GM21619 (cell line): ENCODE results near the gene CLSTN1.

Source experiments
- ATAC-seq: cut with Tn5 transposase; IDR thresholded peaks from one replicate; pipeline ENCODE4 v1.9.1; 2021; ENCODE audit not compliant: unreplicated experiment

Gene CLSTN1

DNA sequence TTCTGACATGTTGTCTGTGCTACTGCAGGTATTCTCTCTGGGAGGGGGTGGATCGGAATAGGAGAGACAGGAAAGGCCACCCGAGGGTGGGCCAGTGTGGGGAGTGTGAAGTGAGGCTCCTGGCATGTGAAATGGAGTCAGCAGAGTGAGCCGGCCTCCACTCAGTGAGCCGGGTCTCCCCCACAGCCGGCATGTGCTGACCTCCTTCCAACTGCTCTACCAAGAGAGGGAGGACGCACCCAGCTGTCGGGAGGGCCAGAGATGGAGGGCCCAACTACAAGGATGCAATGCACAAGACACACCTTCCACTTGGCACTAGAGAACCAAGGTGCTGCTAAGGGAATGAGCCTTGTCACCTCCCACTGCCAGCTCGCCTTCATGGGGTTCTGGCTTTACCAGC is 28.2 kb upstream of the CLSTN1 start:
- no peak for ATAC-seq

DNA sequence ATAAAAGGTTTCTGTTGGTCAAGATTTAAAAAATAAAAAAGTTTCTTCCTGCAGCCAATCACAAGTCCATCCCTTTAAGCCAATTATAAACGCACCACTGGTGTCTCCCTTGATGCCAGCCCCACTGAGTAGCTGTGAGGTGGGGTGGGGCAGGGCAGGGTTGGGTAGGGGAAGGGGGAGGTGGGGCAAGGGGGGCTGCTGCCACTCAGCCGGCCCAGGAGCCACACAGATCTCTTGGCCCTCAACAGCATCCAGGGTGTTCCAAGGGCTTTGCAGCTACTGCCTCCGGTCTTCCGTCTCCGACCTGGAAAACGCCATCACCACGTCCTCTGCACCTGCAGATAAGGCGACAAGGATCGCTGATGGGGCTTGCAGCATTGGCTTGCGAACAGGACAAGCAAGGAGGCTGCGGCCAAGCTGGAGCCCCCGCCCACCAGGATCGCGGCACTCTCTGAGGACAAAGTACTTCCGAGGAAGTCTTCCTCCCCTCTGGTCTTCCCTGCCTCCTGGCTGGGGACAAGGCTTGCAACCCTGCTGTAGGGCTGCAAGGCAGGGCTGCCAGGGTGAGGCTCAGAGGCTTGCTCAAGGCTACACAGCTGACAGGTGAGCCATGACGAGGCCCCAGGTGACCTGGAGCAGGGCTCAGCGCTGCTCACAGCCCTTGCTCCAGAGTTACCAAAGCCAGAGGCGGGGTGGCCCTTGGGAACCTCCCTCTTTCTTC is 26.8 kb upstream of the CLSTN1 start:
- no peak for ATAC-seq

DNA sequence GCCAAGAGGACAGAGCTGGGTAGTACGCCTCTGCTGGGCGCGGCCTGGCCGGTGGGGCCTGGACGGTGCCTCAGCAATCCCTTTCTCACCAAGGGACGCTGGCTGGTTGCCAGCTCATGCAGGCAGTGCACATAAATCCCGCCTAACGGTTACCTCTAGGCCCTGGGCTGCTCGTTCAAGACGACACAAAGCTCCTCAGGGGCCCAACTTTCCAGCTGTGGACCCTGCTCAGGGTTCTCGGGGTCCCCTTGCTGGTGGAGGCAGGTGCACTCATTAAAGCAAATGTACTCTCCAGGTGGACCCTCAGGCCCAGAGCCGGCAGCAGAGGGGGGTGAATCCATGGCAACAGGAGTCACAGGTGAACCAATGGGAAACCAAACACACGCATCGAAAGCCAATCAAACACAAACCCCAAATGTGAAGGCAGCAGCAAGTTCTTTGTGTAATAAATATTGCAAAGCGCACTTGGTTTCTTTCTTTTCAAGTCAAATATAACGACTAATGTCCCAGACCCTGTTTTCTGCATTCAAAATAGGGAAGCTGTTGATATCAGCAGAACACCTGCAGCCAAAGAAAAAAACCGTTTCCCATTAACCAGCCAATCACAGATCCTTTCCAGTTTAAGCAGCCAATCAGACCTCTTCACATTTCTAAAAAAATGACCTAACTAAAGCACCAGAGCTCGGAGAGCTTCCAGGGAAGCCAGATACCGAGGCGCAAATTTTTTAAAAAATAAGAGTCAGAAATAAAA is 26.1 kb upstream of the CLSTN1 start:
- no peak for ATAC-seq

DNA sequence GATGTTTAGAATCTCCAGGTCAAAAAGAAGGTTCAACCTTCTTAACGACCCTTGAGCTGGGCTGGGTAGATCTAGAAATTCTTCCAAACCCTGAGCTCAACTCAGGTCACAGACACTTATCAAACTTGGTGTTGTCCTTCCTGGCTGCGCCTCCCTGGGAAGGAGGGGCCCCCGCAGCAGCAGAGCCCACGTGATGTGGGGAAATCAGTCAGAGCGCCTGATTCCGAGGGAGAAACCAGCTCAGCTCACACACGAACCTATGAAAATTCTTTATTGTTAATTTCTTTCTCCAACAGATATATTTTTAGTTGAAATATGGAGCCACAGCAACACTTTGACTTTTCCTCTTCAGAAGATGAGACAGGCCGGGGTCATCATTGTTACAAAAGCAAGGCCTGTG is 24.3 kb upstream of the CLSTN1 start:
- no peak for ATAC-seq

DNA sequence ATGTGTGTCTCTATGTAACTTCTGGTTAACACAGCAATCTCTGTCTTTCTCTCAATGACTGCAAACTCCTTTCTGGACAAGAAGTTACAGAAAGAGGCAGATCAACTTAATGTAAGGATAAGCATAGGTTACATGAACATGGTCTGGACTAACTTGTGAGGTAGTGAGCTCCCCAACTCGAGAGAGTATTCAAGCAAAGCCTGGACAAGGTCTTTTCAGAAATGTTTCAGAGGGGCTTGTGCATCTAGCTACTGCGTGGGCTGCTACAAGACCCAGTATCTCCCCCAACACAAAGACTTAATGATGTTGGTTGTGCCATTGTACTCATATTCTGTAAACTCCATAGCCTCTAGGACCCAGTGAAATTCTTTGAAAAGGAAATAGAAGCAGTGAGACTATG is 23.5 kb upstream of the CLSTN1 start:
- ATAC-seq: no peak

DNA sequence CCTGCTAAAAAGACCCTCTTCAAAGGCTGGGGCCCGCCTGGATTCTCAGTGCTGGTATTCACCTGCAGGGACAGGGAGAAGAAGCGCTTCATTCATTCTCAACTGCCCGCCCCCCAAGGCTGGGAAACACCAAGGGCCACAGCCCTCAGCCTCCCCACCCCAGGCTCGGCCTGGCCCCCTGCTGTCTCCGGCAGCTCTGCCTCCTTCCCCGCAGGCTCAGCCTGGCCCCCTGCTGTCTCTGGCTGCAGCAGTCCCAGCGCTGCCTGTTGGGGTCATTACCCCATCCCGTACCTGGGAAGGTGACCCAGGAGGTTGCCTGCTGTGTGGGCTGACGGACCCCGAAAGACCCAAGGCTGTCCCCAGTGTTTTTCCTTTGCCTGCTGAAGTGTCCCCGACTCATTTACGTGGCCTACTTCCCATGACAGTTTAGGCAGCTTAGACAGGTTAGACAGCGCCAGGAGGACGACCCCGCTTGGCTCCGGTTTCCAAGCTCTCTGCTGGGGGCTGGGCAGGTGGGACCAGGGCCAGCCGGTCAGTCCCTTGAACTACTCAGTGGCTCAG is 22.9 kb upstream of the CLSTN1 start:
- no peak for ATAC-seq

DNA sequence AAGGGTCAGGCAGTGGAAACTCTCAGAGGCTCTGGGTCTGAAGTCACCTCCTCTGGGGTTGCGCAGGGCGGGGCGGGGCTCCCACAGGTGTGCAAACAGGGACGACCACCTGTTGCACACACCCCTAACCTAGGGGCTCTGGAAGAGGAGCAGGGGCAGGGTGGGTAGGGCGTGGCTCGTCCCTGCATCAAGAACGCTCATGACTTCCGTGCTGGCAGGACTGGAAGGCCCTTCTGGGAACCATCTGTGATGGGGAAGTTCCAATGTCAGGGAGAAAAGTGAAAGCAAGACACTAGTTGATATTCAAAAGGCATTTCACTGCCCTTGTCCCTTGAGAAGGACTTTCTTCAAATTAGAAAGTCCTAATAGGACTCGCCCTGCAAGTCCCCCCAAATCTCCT is 22.1 kb upstream of the CLSTN1 start:
- no peak for ATAC-seq

DNA sequence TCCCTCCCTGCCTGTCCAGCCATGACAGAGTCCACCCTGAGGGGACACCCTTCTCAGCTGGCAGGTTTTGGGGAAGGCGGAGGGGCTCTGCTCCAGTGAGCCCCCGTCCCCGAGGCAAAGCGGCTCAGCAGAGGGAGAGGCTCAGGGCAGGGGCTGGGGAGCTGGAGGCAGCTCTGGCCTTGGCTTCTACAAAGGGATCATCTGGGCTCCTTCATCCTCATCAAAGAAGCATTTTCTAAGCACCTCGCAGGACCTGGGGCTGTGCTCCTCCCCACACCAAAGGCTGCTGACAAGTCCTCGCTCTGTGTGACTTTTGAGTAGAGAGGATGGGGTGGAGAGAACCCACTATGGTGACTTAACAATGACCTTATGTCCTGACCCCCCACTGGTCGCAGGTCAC is 21.0 kb upstream of the CLSTN1 start:
- no peak for ATAC-seq

DNA sequence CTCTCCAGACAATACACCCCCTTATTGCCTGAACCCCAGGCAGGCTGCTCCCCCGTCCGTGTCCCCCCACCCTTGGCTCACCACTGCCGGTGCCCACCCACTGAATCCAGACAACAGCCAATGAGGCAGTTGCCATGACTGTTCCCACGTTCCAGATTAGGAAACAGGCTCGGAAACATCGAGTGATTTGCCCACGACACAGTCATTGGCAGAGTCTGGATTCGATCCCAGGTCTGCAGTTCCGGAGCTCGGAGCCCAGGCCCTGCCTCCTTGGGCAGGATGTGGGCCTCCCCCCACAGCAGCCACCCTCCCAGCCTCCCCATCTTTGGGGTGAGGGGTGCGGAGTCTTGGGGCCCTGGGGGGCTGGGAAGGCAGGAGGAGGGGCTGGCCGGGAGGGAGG is 20.3 kb upstream of the CLSTN1 start:
- no peak for ATAC-seq

DNA sequence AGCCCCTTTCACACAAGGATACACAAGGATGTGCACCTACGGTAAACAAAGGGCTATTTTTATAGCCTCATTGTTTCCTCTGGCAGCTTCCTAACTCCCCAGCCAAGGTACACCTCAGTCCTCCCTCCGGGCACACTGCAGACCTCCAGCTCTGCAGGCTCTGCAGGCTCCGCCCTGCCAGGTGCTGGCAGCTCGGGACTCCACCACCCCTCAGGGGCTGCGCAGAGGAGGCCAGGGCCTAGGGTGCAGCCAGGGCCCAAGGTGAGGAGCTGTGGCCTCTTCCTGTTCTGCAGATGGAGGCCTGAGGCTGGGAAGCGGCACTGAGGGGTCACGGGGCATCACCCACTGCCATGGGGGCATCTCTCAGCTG is 19.8 kb upstream of the CLSTN1 start:
- ATAC-seq: no peak

DNA sequence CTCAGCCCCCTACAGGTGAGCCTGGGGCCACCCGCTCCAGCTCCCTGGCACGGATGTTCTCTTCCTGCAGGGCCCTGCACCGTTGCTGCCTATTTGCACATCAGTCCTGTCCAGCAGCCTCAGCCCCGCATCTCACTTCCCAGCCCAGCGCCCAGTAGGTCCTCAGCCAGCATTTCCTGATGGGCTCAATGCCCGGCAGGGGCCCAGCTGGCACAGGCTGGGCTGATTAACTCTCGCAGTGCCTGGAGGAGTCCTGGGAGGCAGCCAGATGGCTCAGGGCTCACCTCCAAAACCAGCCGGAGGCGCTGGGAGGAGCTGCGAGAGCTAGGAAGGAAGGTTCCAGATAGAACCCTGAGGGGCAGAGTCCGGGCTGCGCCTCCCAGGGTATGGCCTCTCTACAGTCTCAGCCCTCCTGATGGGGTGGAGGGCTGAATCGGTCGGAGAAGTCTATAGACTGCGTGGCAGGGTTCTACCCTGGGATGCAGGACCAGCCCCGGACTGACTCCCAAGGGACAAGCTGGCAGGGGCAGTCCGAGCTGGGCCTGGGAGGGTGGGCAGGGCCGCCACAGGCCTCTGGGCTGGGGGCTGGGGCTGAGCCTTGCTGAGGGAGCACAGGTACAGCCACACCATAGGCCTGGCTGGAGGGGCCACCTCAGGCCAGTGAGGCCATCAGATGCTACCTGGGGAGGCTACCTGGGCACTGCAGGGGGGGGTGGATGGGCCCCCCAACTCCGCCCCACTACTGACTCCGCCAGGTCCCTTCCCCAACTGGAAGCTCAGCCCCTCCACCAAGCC is 19.2 kb upstream of the CLSTN1 start:
- ATAC-seq: no peak

DNA sequence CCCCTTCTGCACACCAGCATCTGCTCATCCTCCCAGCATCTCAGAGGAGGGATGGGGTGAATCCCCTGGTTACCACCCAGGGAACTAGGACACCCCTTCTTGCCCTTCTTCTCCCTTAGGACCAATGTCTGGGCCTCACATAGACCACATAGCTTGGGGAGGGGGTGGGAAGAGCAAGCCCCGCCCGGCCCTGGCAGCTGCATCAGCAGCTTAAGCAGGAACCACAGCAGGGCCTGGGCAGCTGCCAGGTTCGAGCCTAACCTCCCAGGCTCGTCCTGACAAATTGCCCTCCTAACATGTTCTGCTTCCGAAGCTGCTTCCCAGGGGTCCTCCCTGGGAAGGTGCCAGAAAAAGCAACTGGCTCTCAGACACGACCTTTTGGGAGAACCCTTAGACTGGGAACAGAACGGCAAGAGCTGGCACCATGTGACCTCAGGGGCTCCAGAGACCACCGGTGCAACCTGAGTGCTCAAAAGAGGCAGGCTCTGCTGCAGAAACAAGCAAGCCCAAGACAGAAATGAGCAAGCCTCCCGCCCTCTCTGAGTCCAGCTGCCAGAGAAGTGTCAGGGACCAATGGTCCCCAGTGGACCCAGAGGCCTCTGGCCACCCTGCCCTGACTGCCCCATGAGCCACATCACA is 18.4 kb upstream of the CLSTN1 start:
- ATAC-seq: no peak

DNA sequence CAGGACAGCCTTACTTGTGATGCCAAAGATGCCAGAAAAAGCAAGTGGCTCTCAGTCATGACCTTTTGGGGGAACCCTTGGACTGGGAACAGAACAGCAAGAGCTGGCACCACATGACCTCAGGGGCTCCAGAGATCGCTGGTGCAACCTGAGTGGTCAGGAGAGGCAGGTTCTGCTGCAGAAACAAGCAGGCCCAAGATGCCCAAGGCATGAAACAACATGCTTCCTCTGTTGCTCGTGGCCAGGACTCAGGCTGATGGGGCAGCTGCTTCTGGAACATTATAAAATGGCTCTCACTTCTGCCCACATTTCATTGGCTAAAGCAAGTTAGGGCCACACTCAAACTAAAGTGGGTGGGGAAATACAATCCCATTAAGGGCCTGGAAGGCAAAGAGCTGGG is 17.7 kb upstream of the CLSTN1 start:
- ATAC-seq: no peak

DNA sequence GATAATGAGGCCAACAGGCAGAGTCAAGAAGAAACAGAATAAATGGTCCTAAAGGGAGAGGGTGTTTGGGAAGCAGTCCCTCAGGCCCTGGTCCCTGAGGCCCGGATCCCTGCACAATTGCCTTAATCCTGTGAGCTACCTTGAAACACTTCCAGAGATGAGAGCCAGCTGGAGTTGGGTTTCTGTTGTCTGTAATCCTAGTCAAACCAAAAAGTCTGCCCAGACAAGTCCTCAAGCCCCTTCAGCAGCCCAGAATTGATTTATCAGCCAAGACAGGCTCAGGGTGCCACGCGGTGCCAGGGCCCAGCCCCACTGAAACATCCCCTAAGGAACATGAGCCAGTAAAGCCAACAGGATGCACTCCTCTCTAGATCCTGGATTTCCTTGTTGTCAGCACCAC is 16.4 kb upstream of the CLSTN1 start:
- no peak for ATAC-seq

DNA sequence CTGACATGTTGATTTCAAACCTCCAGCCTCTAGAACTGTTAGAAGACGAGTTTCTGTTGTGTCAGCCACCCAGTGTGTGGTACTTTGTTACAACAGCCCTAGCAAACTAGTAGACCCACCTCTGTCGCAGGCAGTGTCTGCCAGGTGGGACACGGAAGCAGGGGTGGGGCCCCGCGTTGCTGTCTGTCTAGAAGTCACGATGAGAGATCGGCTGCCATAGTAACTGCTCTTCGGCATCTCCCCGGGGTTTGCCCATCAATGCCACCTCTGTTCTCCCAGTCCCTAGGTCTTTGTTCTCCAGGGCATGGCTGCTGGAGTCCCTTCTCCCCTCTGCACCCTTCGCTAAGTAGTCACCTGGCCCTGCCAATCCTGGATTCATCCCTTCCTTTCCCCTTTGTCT is 15.2 kb upstream of the CLSTN1 start:
- no peak for ATAC-seq

DNA sequence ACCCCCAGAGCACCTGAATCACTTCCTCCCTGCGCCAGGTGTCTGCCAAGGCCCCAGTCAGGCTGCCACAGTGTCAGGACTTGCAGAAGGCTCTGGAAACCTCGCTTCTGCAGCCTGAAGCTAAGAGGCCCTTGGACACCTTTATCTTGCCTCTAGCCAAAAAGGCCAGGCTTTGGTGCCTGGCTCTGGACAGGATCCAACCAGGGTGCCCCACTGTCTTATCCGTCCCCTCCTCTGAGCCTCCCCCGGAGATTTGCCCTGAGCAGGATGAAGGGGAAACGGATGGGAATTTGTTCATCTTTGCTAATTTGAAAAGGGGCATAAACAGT is 12.8 kb upstream of the CLSTN1 start:
- ATAC-seq: no peak

DNA sequence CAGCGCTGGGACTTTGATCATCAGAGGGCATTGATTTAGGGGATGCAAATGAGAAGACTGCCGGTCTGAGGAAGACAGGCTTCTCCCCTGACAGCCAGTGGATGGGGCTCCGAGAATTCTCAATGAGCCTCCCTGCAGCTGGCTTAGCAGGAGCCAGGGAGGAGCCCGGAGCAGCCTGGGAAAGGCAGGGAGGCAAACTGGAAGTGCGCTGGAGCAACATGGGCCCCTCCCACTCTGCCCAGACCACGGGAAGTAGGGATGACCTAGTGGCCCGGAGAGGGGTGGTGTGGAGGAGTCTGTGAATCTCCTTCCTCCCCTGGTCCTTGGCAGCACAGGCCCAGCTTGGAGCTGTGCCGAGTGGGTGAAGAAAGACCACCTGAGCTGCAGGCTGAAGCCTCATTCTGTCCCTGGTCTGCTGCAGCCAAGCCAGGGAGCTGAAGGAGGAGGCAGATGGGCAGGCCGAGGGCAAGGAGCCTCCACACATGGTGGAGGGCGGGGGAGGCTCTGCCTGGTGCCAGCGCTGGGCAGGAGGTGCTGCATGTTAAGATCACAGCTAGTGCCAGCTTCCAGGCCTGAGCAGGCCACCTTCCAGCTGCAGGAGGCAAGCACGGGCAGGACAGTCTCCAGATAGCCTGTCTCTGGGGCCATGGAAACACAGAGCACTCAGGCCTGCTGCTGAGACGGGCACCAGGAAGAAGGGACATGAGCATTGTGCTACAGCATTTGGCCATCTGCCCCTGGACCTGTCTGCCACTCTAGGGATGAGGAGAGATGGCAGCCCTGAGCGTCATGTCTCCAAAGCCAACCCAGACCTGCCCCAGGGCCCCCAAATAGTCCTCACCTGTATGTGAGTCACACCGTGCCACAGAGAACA is 12.2 kb upstream of the CLSTN1 start:
- no peak for ATAC-seq

DNA sequence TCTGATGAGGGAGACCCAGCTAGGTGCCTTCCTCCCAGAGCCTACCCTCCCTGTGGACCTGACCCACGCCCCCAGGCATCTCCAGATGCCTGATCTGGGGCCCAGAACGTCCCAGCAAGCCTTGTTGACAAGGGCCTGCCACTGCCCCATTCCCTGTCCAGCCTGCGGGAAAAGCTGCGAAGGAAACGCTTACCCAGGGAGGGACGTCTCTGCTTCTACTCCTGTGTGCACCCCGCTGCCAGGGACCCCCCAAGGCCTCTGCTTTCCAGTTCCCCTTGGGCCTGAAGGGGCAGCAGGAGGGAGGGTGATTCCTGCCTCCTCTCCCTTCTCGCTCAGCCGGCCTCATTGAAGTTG is 11.6 kb upstream of the CLSTN1 start:
- no peak for ATAC-seq

DNA sequence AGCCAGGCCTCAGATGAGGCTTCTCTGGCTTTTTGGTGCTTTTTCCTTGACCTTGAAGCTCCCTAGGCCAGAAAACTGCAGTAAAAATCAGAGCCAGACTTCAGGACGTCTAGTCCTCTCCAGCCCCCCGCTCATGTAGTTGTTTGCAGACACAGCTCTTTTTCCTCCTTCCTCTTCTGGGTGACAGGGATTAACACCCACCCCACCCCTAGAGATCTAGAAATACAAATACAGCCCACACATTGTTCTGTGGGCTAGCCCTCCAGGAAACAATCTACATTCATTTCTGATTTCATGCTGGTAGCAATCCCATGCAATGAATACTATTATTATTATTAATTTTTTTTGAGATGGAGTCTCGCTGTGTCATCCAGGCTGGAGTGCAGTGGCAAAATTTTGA is 9.9 kb upstream of the CLSTN1 start:
- no peak for ATAC-seq

DNA sequence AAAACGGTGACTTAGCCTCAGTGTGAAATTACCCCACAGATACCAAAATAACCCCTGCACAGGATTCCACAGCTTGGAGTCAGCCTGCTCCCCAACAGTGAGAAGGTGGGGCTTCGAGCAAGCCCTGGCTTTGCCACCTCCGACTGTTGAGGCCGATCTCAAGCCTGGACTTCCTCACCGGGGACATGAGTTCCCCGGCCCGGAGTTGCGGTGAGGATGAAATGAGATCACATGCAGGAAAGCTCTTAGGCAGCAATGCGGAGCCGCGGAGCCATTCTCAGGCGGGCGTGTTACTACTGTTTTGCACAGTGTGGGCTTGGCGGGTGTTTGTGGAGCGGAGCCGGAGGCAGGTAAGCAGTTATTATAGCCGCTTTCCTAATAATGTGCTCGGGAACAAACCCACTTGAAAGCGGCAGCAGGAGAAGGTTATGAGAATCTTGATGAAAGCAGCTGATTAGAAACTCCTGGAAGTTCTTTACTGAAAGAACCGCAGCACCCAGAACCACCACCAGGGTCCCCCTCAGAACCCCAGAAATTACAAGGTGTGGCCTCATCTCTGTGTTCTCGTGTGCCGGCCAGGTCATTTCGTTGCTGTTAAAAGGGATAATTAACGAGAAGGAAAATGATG is 3.9 kb upstream of the CLSTN1 start:
- no peak for ATAC-seq
